NB4 (cell line): ENCODE measurements around the gene ZBTB34.

Experiments used
- CTCF ChIP-seq: IDR thresholded peaks from one replicate; pipeline ENCODE4 v1.5.1; 2012; ENCODE audit warnings: low read depth, low read length
- MAX ChIP-seq: IDR thresholded peaks from 2 replicates; pipeline ENCODE4 v1.6.1; 2011; ENCODE audit warnings: low read depth, low read length
- MYC ChIP-seq: IDR thresholded peaks from 2 replicates; pipeline ENCODE4 v1.6.1; 2011; ENCODE audit warnings: low read depth, low read length
- POLR2A ChIP-seq: IDR thresholded peaks from 2 replicates; pipeline ENCODE4 v1.6.1; 2011; ENCODE audit warnings: mild to moderate bottlenecking; ENCODE audit not compliant: insufficient read length; ENCODE audit errors: extremely low read depth

GRCh38 chr9:126836216-126836615 lies 24.2 kb upstream of the ZBTB34 start:
- no peak for TF ChIP-seq CTCF
- TF ChIP-seq POLR2A: no peak
- TF ChIP-seq MYC: no peak
- no peak for TF ChIP-seq MAX
